K562 (cell line): ENCODE data around the gene OIT3.

Source experiments
- BRCA1 ChIP-seq, 2 experiments: fragments of 450-650 bp in 1 of 2; sonication (generic) in 1 of 2; formaldehyde crosslinking in 1 of 2; IDR thresholded peaks; 2 replicates each; pipeline versions ENCODE4 v1.5.0 to v1.6.1; 2017 to 2020; ENCODE audit warnings: mild to moderate bottlenecking in 1 of 2, missing genetic modification reagents in 1 of 2
- HDGF ChIP-seq: fragments of 450-650 bp; IDR thresholded peaks from 2 replicates; pipeline ENCODE4 v1.6.1; 2016
- KDM2B ChIP-seq: fragments of 250-450 bp; sonication (Bioruptor Pico); IDR thresholded peaks from 2 replicates; pipeline ENCODE4 v1.8.0; 2021; ENCODE audit warnings: mild to moderate bottlenecking, moderate library complexity
- MEF2A ChIP-seq: IDR thresholded peaks from 2 replicates; pipeline ENCODE4 v1.6.1; 2011; ENCODE audit warnings: low read depth, mild to moderate bottlenecking, low read length, moderate library complexity; ENCODE audit not compliant: control insufficient read depth
- ZNF263 ChIP-seq: sonication (generic); formaldehyde crosslinking; IDR thresholded peaks from 2 replicates; pipeline ENCODE4 v1.8.0; 2022; ENCODE audit warnings: mild to moderate bottlenecking, missing genetic modification reagents, borderline replicate concordance
- TF ChIP-seq, protein P1 (sequence below), 3 experiments: IDR thresholded peaks in 2 of 3; conservative IDR thresholded peaks in 1 of 3; 2 replicates each; pipeline ENCODE4 v1.5.1; 2011 to 2012; ENCODE audit warnings: low read length in 3 of 3, mild to moderate bottlenecking in 3 of 3, control low read depth in 2 of 3, improper control_type of control experiment in 1 of 3, inconsistent platforms in 1 of 3, low read depth in 1 of 3, mixed read lengths in 1 of 3, moderate library complexity in 1 of 3; ENCODE audit not compliant: insufficient read depth in 2 of 3

DNA sequence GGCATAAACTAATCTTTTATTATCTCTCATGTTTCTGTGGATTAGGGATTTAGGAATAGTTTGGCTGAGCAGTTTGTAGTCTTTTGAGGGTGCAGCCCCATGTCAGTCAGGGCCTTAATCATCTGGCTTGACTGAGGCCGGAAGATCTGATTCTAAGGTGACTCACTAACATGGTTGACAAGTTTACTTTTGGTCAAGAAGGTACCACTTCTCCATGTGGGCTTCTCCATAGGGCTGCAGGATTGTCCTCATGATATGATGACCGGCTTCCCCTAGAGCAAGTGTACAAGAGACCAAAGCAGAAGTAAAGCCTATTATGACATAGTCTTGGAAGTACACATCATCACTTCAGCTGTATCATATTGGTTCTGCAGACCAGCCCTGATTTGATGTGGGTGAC, 45.9 kb upstream of the OIT3 start:
- TF ChIP-seq HDGF, result no peak
- TF ChIP-seq MEF2A, result no peak
- no peak for TF ChIP-seq BRCA1 (IDR thresholded peaks at IDR 0.05)
- TF ChIP-seq BRCA1 (CRISPR knock-in tag; IDR thresholded peaks at IDR 0.05), result no peak
- TF ChIP-seq KDM2B, result no peak
- TF ChIP-seq ZNF263, result no peak
- TF ChIP-seq, protein P1, sequence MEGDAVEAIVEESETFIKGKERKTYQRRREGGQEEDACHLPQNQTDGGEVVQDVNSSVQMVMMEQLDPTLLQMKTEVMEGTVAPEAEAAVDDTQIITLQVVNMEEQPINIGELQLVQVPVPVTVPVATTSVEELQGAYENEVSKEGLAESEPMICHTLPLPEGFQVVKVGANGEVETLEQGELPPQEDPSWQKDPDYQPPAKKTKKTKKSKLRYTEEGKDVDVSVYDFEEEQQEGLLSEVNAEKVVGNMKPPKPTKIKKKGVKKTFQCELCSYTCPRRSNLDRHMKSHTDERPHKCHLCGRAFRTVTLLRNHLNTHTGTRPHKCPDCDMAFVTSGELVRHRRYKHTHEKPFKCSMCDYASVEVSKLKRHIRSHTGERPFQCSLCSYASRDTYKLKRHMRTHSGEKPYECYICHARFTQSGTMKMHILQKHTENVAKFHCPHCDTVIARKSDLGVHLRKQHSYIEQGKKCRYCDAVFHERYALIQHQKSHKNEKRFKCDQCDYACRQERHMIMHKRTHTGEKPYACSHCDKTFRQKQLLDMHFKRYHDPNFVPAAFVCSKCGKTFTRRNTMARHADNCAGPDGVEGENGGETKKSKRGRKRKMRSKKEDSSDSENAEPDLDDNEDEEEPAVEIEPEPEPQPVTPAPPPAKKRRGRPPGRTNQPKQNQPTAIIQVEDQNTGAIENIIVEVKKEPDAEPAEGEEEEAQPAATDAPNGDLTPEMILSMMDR (IDR thresholded peaks at IDR 0.05 in 2 of 3, conservative IDR thresholded peaks at IDR 0.05 in 1 of 3; ENCODE audit: insufficient read depth in 2 of 3, low read depth in 1 of 3, low read length in 3 of 3), result no peak
